HG02938 (cell line): ENCODE results near the gene NEB.
"Not testable (repeated sequence)": the region's sequence is repeated elsewhere in the genome, so short reads cannot be mapped to it uniquely, and the experiment has no call there.

Source experiments
- ATAC-seq: cut with Tn5 transposase; IDR thresholded peaks from one replicate; pipeline ENCODE4 v1.9.1; 2021; ENCODE audit warnings: mild to moderate bottlenecking, moderate library complexity; ENCODE audit not compliant: unreplicated experiment

Gene NEB

GRCh38 chr2:151704480-151704961, 29.8 kb downstream of the NEB start:
- not testable (repeated sequence) for ATAC-seq

- not testable (repeated sequence) for ATAC-seq
Observed at GRCh38 chr2:151698134-151698533, 36.1 kb downstream of the NEB start.

GRCh38 chr2:151695778-151696177, 38.5 kb downstream of the NEB start:
- no peak for ATAC-seq

- no peak for ATAC-seq
Observed at GRCh38 chr2:151691631-151692030, 42.6 kb downstream of the NEB start.

GRCh38 chr2:151688719-151689118, 45.6 kb downstream of the NEB start:
- ATAC-seq: no peak

- ATAC-seq: no peak
Observed at GRCh38 chr2:151682459-151683003, 51.7 kb downstream of the NEB start.

- ATAC-seq: no peak
Observed at GRCh38 chr2:151681051-151681450, 53.2 kb downstream of the NEB start.

- ATAC-seq: no peak
Observed at GRCh38 chr2:151679994-151680393, 54.3 kb downstream of the NEB start.

GRCh38 chr2:151678849-151679248, 55.4 kb downstream of the NEB start:
- no peak for ATAC-seq

- no peak for ATAC-seq
Observed at GRCh38 chr2:151673016-151673415, 61.3 kb downstream of the NEB start.

GRCh38 chr2:151672277-151672676, 62.0 kb downstream of the NEB start:
- ATAC-seq: no peak

- no peak for ATAC-seq
Observed at GRCh38 chr2:151670846-151671597, 63.3 kb downstream of the NEB start.

- ATAC-seq: no peak
Observed at GRCh38 chr2:151670346-151670745, 63.9 kb downstream of the NEB start.

- ATAC-seq: no peak
Observed at GRCh38 chr2:151669585-151670081, 64.6 kb downstream of the NEB start.

- no peak for ATAC-seq
Observed at GRCh38 chr2:151668737-151669136, 65.5 kb downstream of the NEB start.

- ATAC-seq: no peak
Observed at GRCh38 chr2:151665959-151666358, 68.3 kb downstream of the NEB start.

GRCh38 chr2:151664520-151664919, 69.8 kb downstream of the NEB start:
- ATAC-seq: peak; percentile 71

- ATAC-seq: no peak
Observed at GRCh38 chr2:151661625-151662024, 72.7 kb downstream of the NEB start.

GRCh38 chr2:151658081-151658480, 76.2 kb downstream of the NEB start:
- ATAC-seq: no peak

- ATAC-seq: no peak
Observed at GRCh38 chr2:151657667-151658076, 76.6 kb downstream of the NEB start.

GRCh38 chr2:151655663-151656398, 78.4 kb downstream of the NEB start:
- no peak for ATAC-seq

- no peak for ATAC-seq
Observed at GRCh38 chr2:151654891-151655290, 79.4 kb downstream of the NEB start.
